Cardiac muscle cell (in vitro differentiated cells and primary cell): ENCODE results near the gene DNAH12. TPM values are rescaled to one million over a fixed set of nuclear protein-coding genes. Genes with fewer than 3 reads are reported as not detected.
"Not testable (repeated sequence)": the region's sequence is repeated elsewhere in the genome, so short reads cannot be mapped to it uniquely, and the experiment has no call there.

ENCODE experiments used
- DNase-seq, 2 donors: peaks; one replicate each; pipeline versions ENCODE4 v3.0.0 to v3.0.0-alpha.2; 2010 to 2017; ENCODE audit warnings: low read depth in 1 of 2, low spot score in 1 of 2
- H3K27ac ChIP-seq: fragments of 200-600 bp; sonication (generic); 2 replicates; pipeline ENCODE4 v1.5.1; 2016
- H3K27me3 ChIP-seq: fragments of 200-600 bp; sonication (generic); 2 replicates; pipeline ENCODE4 v1.6.0; 2016; ENCODE audit warnings: control low read depth
- H3K36me3 ChIP-seq: fragments of 200-600 bp; sonication (generic); 2 replicates; pipeline ENCODE4 v1.5.1; 2016; ENCODE audit warnings: control low read depth
- H3K4me1 ChIP-seq: fragments of 200-600 bp; sonication (generic); 2 replicates; pipeline ENCODE4 v1.8.1; 2017; ENCODE audit warnings: low read depth, mild to moderate bottlenecking, mixed run types
- H3K4me3 ChIP-seq: fragments of 200-600 bp; sonication (generic); 2 replicates; pipeline ENCODE4 v1.5.1; 2016; ENCODE audit warnings: mild to moderate bottlenecking
- H3K9me3 ChIP-seq: fragments of 200-600 bp; sonication (generic); 2 replicates; pipeline ENCODE4 v1.5.1; 2017; ENCODE audit warnings: low read depth, mild to moderate bottlenecking, control low read depth
- CTCF ChIP-seq: IDR thresholded peaks from 2 replicates; pipeline ENCODE4 v1.5.1; 2012; ENCODE audit warnings: low read depth, mild to moderate bottlenecking, low read length
- polyA plus RNA-seq: library from polyadenylated mRNA; unstranded; fragments of >200 nt; fragmentation: Nextera tagmentation; extraction: Ambion mirVana; gene quantifications from 2 replicates; pipeline ENCODE4 v1.2.1, GENCODE V29; 2016
- total RNA-seq: library from RNA; depleted of rRNA; stranded (reverse); fragments of >200 nt; gene quantifications from 2 replicates; pipeline ENCODE4 v1.2.3, GENCODE V29; 2016

The DNAH12 gene
- total and polyA plus RNA-seq, 2 experiments from 2014 or later, result 0.57 to 0.71 TPM

- Histone ChIP-seq H3K36me3 (no peaks in the 10 kb centered on the region), H3K27me3 (no peaks in the 10 kb centered on the region), H3K9me3 (no peaks in the 10 kb centered on the region), H3K27ac (no peak overlapping the region), H3K4me3 (no peak overlapping the region), H3K4me1 (no peaks in the 10 kb centered on the region)
- TF ChIP-seq CTCF, result no peak
- DNase-seq, result no peak
These were observed 59.6 kb downstream of the DNAH12 start for GRCh38 chr3:57484563-57484962.

- not testable (repeated sequence) for H3K4me3 ChIP-seq, H3K27ac ChIP-seq, H3K4me1 ChIP-seq, H3K27me3 ChIP-seq, DNase-seq, H3K9me3 ChIP-seq, H3K36me3 ChIP-seq
These were observed 67.0 kb downstream of the DNAH12 start for GRCh38 chr3:57477193-57477592.

- no peaks in the 10 kb centered on the region for H3K9me3 ChIP-seq
- no peaks in the 10 kb centered on the region for H3K36me3 ChIP-seq
- peak; percentile 24 for TF ChIP-seq CTCF
- no peaks in the 10 kb centered on the region for H3K27me3 ChIP-seq
- H3K27ac ChIP-seq, result no peak overlapping the region
- no peak overlapping the region for H3K4me3 ChIP-seq
- DNase-seq, result peak; percentile 4 to 14
- no peaks in the 10 kb centered on the region for H3K4me1 ChIP-seq
These were observed 79.3 kb downstream of the DNAH12 start for GRCh38 chr3:57464801-57465200.

- Histone ChIP-seq H3K27me3 (no peaks in the 10 kb centered on the region), H3K4me3 (no peak overlapping the region), H3K27ac (no peak overlapping the region), H3K36me3 (no peaks in the 10 kb centered on the region), H3K9me3 (no peaks in the 10 kb centered on the region), H3K4me1 (no peaks in the 10 kb centered on the region)
- TF ChIP-seq CTCF, result no peak
- DNase-seq, result no peak
These were observed 80.1 kb downstream of the DNAH12 start for GRCh38 chr3:57464011-57464410.

- no peak for DNase-seq
- Histone ChIP-seq H3K36me3 (no peaks in the 10 kb centered on the region), H3K9me3 (no peaks in the 10 kb centered on the region), H3K27me3 (no peaks in the 10 kb centered on the region), H3K4me1 (peaks cover 12% of the 10 kb centered on the region), H3K27ac (peak overlapping the region; percentile 84), H3K4me3 (no peak overlapping the region)
- TF ChIP-seq CTCF, result no peak
These were observed 92.8 kb downstream of the DNAH12 start for GRCh38 chr3:57451150-57451846.

GRCh38 chr3:57449276-57449847 is 94.8 kb downstream of the DNAH12 start:
- H3K36me3 ChIP-seq, H3K27ac ChIP-seq, H3K27me3 ChIP-seq, H3K9me3 ChIP-seq, DNase-seq, H3K4me3 ChIP-seq: not testable (repeated sequence)
- peaks cover 12% of the 10 kb centered on the region for H3K4me1 ChIP-seq

- H3K4me3 ChIP-seq, DNase-seq, H3K36me3 ChIP-seq, H3K27me3 ChIP-seq, H3K9me3 ChIP-seq: not testable (repeated sequence)
- peaks cover 12% of the 10 kb centered on the region for H3K4me1 ChIP-seq
- peak overlapping the region; percentile 34 for H3K27ac ChIP-seq
These were observed 95.7 kb downstream of the DNAH12 start for GRCh38 chr3:57448489-57448888.
